ENCODE data around the gene ACAP1. TPM values are rescaled to one million over a fixed set of nuclear protein-coding genes. Genes with fewer than 3 reads are reported as not detected.

The ACAP1 gene
- total RNA-seq, 1 donor from 2014 or later: 1.3 TPM

DNA sequence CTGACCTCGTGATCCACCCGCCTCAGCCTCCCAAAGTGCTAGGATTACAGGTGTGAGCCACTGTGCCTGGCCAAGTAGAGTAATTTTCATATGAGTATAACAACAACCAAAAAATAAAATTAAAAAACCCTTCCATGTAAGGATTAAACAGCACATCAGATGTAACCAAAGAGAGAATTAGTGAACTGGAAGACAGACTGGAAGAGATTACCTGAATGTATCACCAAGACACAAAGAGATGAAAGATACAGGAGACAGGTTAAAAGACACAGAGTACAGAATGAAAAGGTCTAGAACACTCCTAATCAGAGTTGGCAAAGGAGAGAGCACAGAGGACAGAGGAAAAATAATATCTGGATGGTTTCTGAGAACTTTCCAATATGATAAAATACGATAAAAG lies 42.8 kb downstream of the ACAP1 start:
- Mint-ChIP-seq H3K9me3 (peaks cover 6% of the 10 kb centered on the region), H3K36me3 (ENCODE audit: low read depth) (peaks cover 5% of the 10 kb centered on the region), H3K4me3 (no peak overlapping the region), H3K4me1 (peaks cover 11% of the 10 kb centered on the region), H3K27me3 (ENCODE audit: low read depth) (peaks cover 69% of the 10 kb centered on the region), H3K27ac (ENCODE audit: unreplicated experiment) (no peak overlapping the region)
- DNase-seq (ENCODE audit: low read depth, low spot score): no peak
- TF ChIP-seq, protein P1, sequence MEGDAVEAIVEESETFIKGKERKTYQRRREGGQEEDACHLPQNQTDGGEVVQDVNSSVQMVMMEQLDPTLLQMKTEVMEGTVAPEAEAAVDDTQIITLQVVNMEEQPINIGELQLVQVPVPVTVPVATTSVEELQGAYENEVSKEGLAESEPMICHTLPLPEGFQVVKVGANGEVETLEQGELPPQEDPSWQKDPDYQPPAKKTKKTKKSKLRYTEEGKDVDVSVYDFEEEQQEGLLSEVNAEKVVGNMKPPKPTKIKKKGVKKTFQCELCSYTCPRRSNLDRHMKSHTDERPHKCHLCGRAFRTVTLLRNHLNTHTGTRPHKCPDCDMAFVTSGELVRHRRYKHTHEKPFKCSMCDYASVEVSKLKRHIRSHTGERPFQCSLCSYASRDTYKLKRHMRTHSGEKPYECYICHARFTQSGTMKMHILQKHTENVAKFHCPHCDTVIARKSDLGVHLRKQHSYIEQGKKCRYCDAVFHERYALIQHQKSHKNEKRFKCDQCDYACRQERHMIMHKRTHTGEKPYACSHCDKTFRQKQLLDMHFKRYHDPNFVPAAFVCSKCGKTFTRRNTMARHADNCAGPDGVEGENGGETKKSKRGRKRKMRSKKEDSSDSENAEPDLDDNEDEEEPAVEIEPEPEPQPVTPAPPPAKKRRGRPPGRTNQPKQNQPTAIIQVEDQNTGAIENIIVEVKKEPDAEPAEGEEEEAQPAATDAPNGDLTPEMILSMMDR (conservative IDR thresholded peaks at IDR 0.05): no peak

DNA sequence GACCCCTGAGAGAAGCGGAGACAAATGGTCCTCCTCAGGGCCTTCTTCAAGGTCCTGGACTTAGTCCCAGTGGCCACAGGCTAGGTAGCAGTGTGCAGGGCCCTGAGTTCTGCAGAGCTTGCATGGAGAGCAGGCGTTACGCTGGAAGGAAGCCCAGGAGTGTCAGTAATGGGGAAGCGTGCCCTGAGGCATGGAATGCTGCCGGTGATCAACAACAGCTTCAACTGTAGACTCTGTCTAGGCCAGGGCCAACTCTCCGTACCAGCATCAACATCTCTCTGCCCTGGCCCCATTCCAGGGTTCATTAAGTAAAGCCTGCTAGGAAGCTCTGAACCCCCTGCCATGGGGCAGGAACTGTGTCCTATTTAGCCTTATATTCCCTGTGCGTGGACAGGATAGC lies 44.0 kb downstream of the ACAP1 start:
- DNase-seq (ENCODE audit: low read depth, low spot score): no peak
- TF ChIP-seq, protein P1 (conservative IDR thresholded peaks at IDR 0.05): no peak
- H3K27ac Mint-ChIP-seq (ENCODE audit: unreplicated experiment): no peak overlapping the region
- peak overlapping the region; percentile 73 for H3K4me3 Mint-ChIP-seq
- peaks cover 76% of the 10 kb centered on the region for H3K27me3 Mint-ChIP-seq (ENCODE audit: low read depth)
- peaks cover 6% of the 10 kb centered on the region for H3K9me3 Mint-ChIP-seq
- peaks cover 5% of the 10 kb centered on the region for H3K36me3 Mint-ChIP-seq (ENCODE audit: low read depth)
- peaks cover 11% of the 10 kb centered on the region for H3K4me1 Mint-ChIP-seq

DNA sequence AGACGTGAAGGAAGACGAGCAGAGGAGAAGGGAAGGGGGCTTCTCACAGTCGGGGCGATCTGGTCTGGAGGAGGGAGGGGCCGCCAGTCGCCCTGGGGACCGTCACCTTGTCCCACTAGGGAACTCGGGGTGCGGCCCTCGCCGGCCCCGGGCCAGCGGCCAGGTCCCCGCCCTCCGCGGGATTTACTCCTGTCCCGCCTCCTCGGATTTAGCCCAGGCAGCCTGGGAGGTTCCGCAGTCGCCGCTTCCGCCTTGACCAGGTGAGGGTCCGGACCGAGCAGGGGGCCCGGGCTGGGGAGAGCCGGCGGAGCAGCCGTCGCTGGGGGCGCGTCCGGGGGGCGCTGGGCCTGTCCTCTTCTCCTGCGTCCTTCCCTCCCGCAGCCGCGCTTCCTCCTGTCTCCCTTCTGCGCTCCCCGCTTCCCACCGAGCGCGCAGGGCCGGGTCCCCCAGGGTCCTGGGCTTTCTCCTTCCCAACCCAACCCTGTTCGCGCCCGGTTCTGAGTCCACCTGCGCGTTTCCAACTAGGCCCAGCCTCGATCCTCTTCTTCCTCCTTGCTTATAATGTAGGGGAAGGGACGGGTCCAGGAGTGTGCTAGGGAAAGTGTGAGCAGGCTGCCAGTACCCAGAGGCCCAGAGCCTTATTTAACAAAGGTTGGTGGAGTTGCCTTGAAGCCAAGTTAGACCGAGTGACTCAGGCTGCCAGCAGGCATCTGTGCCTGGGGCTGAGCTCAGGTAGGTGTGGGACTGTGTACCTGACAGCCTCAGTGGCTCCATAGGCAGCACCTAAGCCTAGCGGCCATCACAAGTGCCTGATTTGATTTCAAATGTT lies 44.7 kb downstream of the ACAP1 start, which contains the start of gene TNK1:
TSS of gene TNK1 (plus strand) at position 235 of the 829 bp plus-strand sequence. CDS start 1,838 bp downstream, outside the sequence.
- Mint-ChIP-seq H3K27ac (ENCODE audit: unreplicated experiment) (no peak within 1 kb of the TSS), H3K4me1 (peaks cover 11% of the 10 kb centered on the region), H3K4me3 (peak within 1 kb of the TSS; percentile 73), H3K9me3 (peaks cover 6% of the 10 kb centered on the region), H3K27me3 (ENCODE audit: low read depth) (peaks cover 78% of the 10 kb centered on the region), H3K36me3 (ENCODE audit: low read depth) (peaks cover 5% of the 10 kb centered on the region)
- TF ChIP-seq, protein P1 (conservative IDR thresholded peaks at IDR 0.05): no peak
- no peak for DNase-seq (ENCODE audit: low read depth, low spot score)

DNA sequence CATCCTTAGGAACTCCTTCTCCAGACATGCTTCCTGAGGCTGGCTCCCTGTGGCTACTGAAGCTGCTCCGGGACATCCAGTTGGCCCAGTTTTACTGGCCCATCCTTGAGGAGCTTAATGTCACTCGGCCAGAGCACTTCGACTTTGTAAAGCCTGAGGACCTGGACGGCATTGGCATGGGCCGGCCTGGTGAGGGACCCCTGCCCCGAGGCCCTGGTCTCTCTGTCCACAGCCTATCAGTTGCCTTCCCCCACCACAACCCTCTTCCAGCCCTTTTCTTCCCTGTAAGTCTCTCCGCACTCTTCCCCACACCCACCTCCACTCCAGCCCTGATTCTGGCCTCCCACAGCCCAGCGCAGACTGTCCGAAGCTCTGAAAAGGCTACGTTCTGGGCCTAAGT lies 46.6 kb downstream of the ACAP1 start:
- Mint-ChIP-seq H3K9me3 (peaks cover 6% of the 10 kb centered on the region), H3K4me1 (peaks cover 11% of the 10 kb centered on the region), H3K4me3 (peak overlapping the region; percentile 41), H3K27ac (ENCODE audit: unreplicated experiment) (no peak overlapping the region), H3K36me3 (ENCODE audit: low read depth) (peaks cover 5% of the 10 kb centered on the region), H3K27me3 (ENCODE audit: low read depth) (peaks cover 66% of the 10 kb centered on the region)
- TF ChIP-seq, protein P1 (conservative IDR thresholded peaks at IDR 0.05): no peak
- no peak for DNase-seq (ENCODE audit: low read depth, low spot score)

DNA sequence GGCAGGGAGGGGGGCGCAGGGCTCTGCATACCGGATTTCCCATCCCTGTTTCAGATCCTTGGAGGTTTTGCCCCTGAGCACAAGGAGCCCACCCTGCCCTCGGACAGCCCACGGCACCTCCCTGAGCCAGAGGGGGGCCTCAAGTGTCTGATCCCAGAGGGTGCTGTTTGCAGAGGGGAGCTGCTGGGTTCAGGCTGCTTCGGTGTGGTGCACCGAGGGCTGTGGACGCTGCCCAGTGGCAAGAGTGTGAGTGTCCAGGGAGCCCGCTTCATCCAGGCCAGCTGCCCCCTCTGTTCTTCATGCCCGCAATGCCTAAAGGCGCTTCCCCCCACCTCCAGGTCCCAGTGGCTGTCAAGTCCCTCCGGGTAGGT lies 47.0 kb downstream of the ACAP1 start:
- Mint-ChIP-seq H3K4me3 (no peak overlapping the region), H3K9me3 (peaks cover 6% of the 10 kb centered on the region), H3K27ac (ENCODE audit: unreplicated experiment) (no peak overlapping the region), H3K27me3 (ENCODE audit: low read depth) (peaks cover 64% of the 10 kb centered on the region), H3K36me3 (ENCODE audit: low read depth) (peaks cover 5% of the 10 kb centered on the region), H3K4me1 (peaks cover 11% of the 10 kb centered on the region)
- TF ChIP-seq, protein P1 (conservative IDR thresholded peaks at IDR 0.05): no peak
- no peak for DNase-seq (ENCODE audit: low read depth, low spot score)
